ENCODE data around the gene PTK6. TPM values are rescaled to one million over a fixed set of nuclear protein-coding genes. Genes with fewer than 3 reads are reported as not detected.

PTK6 gene
- total RNA-seq, 2 donors from 2014 or later, result 0.97 to 1.2 TPM

- Mint-ChIP-seq H3K4me1 (ENCODE audit: low read depth) (peaks cover 18% of the 10 kb centered on the region), H3K27me3 (ENCODE audit: low read depth) (peaks cover 10% of the 10 kb centered on the region), H3K9me3 (no peaks in the 10 kb centered on the region), H3K27ac (no peak overlapping the region), H3K4me3 (no peak overlapping the region), H3K36me3 (ENCODE audit: insufficient read depth in 2 of 2) (no peaks in the 10 kb centered on the region)
- ATAC-seq (replicated peaks in 1 of 2) (no peak), DNase-seq (no peak)
Measured at GRCh38 chr20:63548542-63548941, 11.4 kb upstream of the PTK6 start.

- peaks cover 15% of the 10 kb centered on the region for H3K4me1 Mint-ChIP-seq (ENCODE audit: low read depth)
- no peak within 1 kb of the TSS for H3K4me3 Mint-ChIP-seq
- ATAC-seq (replicated peaks in 1 of 2) (no peak), DNase-seq (no peak)
- no peaks in the 10 kb centered on the region for H3K36me3 Mint-ChIP-seq (ENCODE audit: insufficient read depth in 2 of 2)
- no peaks in the 10 kb centered on the region for H3K9me3 Mint-ChIP-seq
- no peak within 1 kb of the TSS for H3K27ac Mint-ChIP-seq
- peaks cover 10% of the 10 kb centered on the region for H3K27me3 Mint-ChIP-seq (ENCODE audit: low read depth)
Measured at GRCh38 chr20:63547725-63548480, 10.7 kb upstream of the PTK6 start, which contains the start of gene SRMS. Gene SRMS (minus strand): TSS chr20:63547749. CDS start chr20:63547463, 286 bp downstream.

GRCh38 chr20:63546956-63547724 is 10.0 kb upstream of the PTK6 start:
- Mint-ChIP-seq H3K4me3 (no peak overlapping the region), H3K27me3 (ENCODE audit: low read depth) (peaks cover 10% of the 10 kb centered on the region), H3K36me3 (ENCODE audit: insufficient read depth in 2 of 2) (no peaks in the 10 kb centered on the region), H3K4me1 (ENCODE audit: low read depth) (peaks cover 8% of the 10 kb centered on the region), H3K27ac (no peak overlapping the region), H3K9me3 (no peaks in the 10 kb centered on the region)
- ATAC-seq (replicated peaks in 1 of 2) (no peak), DNase-seq (no peak)

- Mint-ChIP-seq H3K27ac (no peak overlapping the region), H3K36me3 (ENCODE audit: insufficient read depth in 2 of 2) (no peaks in the 10 kb centered on the region)
- ATAC-seq (replicated peaks in 1 of 2), result no peak
Measured at GRCh38 chr20:63546256-63546955, 9.2 kb upstream of the PTK6 start.

GRCh38 chr20:63545814-63546213 is 8.6 kb upstream of the PTK6 start:
- H3K27me3 Mint-ChIP-seq (ENCODE audit: low read depth), result peaks cover 6% of the 10 kb centered on the region
- no peaks in the 10 kb centered on the region for H3K9me3 Mint-ChIP-seq
- no peak for DNase-seq
- no peak for ATAC-seq (replicated peaks in 1 of 2)
- peaks cover 6% of the 10 kb centered on the region for H3K4me1 Mint-ChIP-seq (ENCODE audit: low read depth)
- H3K36me3 Mint-ChIP-seq (ENCODE audit: insufficient read depth in 2 of 2), result no peaks in the 10 kb centered on the region
- H3K27ac Mint-ChIP-seq, result no peak overlapping the region
- no peak overlapping the region for H3K4me3 Mint-ChIP-seq

More at GRCh38 chr20:63546256-63546955, 9.2 kb upstream of the PTK6 start:
- peaks cover 10% of the 10 kb centered on the region for H3K27me3 Mint-ChIP-seq (ENCODE audit: low read depth)
- peaks cover 6% of the 10 kb centered on the region for H3K4me1 Mint-ChIP-seq (ENCODE audit: low read depth)
- no peak for DNase-seq
- H3K9me3 Mint-ChIP-seq, result no peaks in the 10 kb centered on the region
- no peak overlapping the region for H3K4me3 Mint-ChIP-seq

GRCh38 chr20:63544958-63545516 is 7.9 kb upstream of the PTK6 start:
- Mint-ChIP-seq H3K36me3 (ENCODE audit: insufficient read depth in 2 of 2) (no peaks in the 10 kb centered on the region), H3K9me3 (no peaks in the 10 kb centered on the region), H3K27ac (no peak overlapping the region), H3K4me1 (ENCODE audit: low read depth) (peaks cover 6% of the 10 kb centered on the region), H3K4me3 (no peak overlapping the region), H3K27me3 (ENCODE audit: low read depth) (peaks cover 4% of the 10 kb centered on the region)
- no peak for ATAC-seq (replicated peaks in 1 of 2)
- DNase-seq, result no peak

GRCh38 chr20:63544241-63544957 is 7.2 kb upstream of the PTK6 start:
- no peak overlapping the region for H3K27ac Mint-ChIP-seq
- no peaks in the 10 kb centered on the region for H3K36me3 Mint-ChIP-seq (ENCODE audit: insufficient read depth in 2 of 2)

GRCh38 chr20:63543733-63544132 is 6.6 kb upstream of the PTK6 start:
- ATAC-seq (replicated peaks in 1 of 2) (no peak), DNase-seq (no peak)
- H3K4me1 Mint-ChIP-seq (ENCODE audit: low read depth), result peaks cover under 1% of the 10 kb centered on the region
- H3K9me3 Mint-ChIP-seq, result no peaks in the 10 kb centered on the region
- no peak overlapping the region for H3K4me3 Mint-ChIP-seq
- H3K27ac Mint-ChIP-seq, result no peak overlapping the region
- H3K27me3 Mint-ChIP-seq (ENCODE audit: low read depth), result no peaks in the 10 kb centered on the region
- H3K36me3 Mint-ChIP-seq (ENCODE audit: insufficient read depth in 2 of 2), result no peaks in the 10 kb centered on the region

More at GRCh38 chr20:63544241-63544957, 7.2 kb upstream of the PTK6 start:
- Mint-ChIP-seq H3K4me1 (ENCODE audit: low read depth) (peaks cover 3% of the 10 kb centered on the region), H3K4me3 (no peak overlapping the region), H3K9me3 (no peaks in the 10 kb centered on the region), H3K27me3 (ENCODE audit: low read depth) (peaks cover 3% of the 10 kb centered on the region)
- ATAC-seq (replicated peaks in 1 of 2) (no peak), DNase-seq (no peak)

GRCh38 chr20:63543131-63543530 is 6.0 kb upstream of the PTK6 start:
- ATAC-seq (replicated peaks in 1 of 2) (no peak), DNase-seq (no peak)
- Mint-ChIP-seq H3K9me3 (no peaks in the 10 kb centered on the region), H3K4me3 (no peak overlapping the region), H3K4me1 (ENCODE audit: low read depth) (peaks cover 7% of the 10 kb centered on the region), H3K27ac (no peak overlapping the region), H3K27me3 (ENCODE audit: low read depth) (no peaks in the 10 kb centered on the region), H3K36me3 (ENCODE audit: insufficient read depth in 2 of 2) (no peaks in the 10 kb centered on the region)

- Mint-ChIP-seq H3K36me3 (ENCODE audit: insufficient read depth in 2 of 2) (no peaks in the 10 kb centered on the region), H3K4me3 (no peak overlapping the region), H3K27me3 (ENCODE audit: low read depth) (no peaks in the 10 kb centered on the region), H3K4me1 (ENCODE audit: low read depth) (peaks cover 11% of the 10 kb centered on the region), H3K27ac (no peak overlapping the region), H3K9me3 (no peaks in the 10 kb centered on the region)
- ATAC-seq (replicated peaks in 1 of 2) (no peak), DNase-seq (no peak)
Measured at GRCh38 chr20:63542696-63543095, 5.5 kb upstream of the PTK6 start.

GRCh38 chr20:63542031-63542559 is 4.9 kb upstream of the PTK6 start:
- Mint-ChIP-seq H3K4me3 (no peak overlapping the region), H3K36me3 (ENCODE audit: insufficient read depth in 2 of 2) (no peaks in the 10 kb centered on the region), H3K9me3 (no peaks in the 10 kb centered on the region), H3K4me1 (ENCODE audit: low read depth) (peaks cover 11% of the 10 kb centered on the region), H3K27ac (no peak overlapping the region), H3K27me3 (ENCODE audit: low read depth) (no peaks in the 10 kb centered on the region)
- no peak for ATAC-seq (replicated peaks in 1 of 2)
- DNase-seq, result no peak

- no peak overlapping the region for H3K4me3 Mint-ChIP-seq
- no peaks in the 10 kb centered on the region for H3K27me3 Mint-ChIP-seq (ENCODE audit: low read depth)
- no peaks in the 10 kb centered on the region for H3K36me3 Mint-ChIP-seq (ENCODE audit: insufficient read depth in 2 of 2)
- no peak for ATAC-seq (replicated peaks in 1 of 2)
- peaks cover 11% of the 10 kb centered on the region for H3K4me1 Mint-ChIP-seq (ENCODE audit: low read depth)
- DNase-seq, result no peak
- no peaks in the 10 kb centered on the region for H3K9me3 Mint-ChIP-seq
- H3K27ac Mint-ChIP-seq, result no peak overlapping the region
Measured at GRCh38 chr20:63541371-63541770, 4.2 kb upstream of the PTK6 start.
